GM10847 (cell line): ENCODE data around the gene PODNL1.

Experiments
- POLR2A ChIP-seq: IDR thresholded peaks from 2 replicates; pipeline ENCODE4 v1.6.1; 2011; ENCODE audit not compliant: insufficient read length; ENCODE audit errors: extremely low read depth

PODNL1 gene

DNA sequence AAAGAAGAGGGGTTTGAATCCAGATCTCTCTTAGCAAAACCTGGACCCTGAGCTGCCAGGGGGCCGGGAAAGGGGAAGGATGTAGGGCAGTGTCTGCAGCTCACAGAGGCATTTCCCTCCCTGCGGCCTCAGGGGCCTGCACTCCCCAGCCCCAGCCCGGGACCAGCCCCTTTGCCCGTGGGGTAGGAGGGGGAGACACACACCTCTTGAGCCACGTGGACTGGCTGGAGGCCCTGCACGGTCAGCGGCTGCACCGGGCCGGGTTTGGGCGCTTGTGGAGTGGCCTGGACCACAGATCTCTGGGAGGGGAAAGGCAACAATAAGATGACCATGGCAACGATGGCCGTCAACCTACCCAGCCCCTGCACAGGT is 41.0 kb upstream of the PODNL1 start:
- TF ChIP-seq POLR2A = no peak

DNA sequence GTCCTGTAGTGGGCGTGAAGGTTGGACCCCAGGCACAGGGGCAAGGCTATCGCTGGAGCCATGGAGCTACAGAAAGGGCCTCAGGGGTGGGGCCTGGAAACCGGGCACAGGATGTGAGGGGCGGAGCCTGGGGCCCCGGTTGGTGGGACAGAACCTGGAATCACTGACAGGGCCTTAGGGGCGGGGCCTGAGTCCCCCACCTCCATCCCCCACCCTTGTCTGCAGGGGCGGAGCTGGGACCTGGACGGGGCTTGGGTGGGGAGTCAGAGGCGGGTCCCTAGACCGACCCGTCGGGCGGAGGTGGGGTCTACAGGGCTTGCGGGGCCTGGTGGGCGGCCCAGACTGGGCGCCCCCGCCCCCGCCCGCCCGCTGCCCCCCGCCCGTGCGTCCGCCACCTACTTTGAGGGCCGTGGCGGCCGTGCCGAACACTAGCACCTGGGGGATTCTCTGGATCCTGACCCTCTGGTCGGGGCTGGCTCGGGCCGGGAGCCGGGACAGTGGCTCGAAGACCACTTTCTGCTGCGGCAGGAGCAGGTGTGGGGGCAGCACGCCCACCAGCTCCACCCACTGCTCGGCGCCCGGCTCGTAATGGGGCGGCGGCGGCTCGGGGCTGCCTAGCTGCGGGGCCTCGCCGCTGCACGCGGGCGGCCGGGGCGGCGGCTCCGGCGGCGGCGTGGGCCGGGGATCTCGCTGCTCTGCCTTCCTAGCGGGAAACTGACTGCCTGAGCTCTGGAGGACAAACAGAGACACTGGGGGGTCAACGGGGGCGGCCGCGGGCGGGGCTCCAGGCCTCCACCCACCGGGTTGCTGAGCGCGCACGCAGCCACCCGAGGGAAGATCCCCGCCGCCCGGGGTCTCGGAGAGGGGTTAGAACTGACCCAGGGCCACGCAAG is 40.4 kb upstream of the PODNL1 start:
- no peak for TF ChIP-seq POLR2A

DNA sequence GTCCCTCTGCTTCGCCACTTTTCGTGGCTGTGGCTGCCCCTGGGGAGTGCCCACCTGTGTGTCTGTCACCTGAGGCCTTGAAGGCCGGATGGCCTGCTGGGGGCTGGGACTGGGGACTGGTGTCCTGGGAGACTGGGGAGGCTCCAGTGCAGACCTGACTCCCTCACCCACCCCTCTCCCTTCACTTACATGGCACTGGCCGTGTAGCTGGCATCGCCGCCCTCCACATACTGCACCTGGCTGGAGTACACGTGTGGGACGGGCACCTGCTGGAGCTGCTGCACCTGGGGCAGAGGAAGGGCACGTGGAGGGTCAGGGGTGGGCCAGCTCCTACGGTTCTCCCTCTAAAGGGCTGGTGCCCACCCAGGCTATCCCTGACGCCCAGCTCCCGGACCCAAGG is 39.6 kb upstream of the PODNL1 start:
- no peak for TF ChIP-seq POLR2A

- no peak for TF ChIP-seq POLR2A
Measured at GRCh38 chr19:13976446-13976845, 38.2 kb upstream of the PODNL1 start.

GRCh38 chr19:13975870-13976269 is 37.7 kb upstream of the PODNL1 start:
- no peak for TF ChIP-seq POLR2A

DNA sequence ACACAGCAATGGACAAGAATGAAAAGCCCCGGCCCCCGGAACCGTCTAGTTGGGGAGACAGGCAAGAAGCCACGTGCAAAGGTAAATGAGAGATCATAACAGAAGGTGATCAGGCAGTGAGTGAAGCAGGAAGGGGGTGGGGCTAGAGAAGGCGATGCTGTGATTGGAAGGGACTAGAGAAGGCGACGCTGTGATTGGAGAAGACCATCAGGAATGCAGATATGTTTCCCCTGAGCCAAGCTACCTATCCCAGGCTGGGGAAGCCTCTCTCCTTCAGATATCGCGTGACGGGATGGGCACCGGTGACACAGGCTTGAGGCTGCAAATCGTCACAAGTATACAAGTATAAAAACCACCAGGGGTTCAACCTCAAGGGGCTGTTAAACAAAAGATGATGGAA is 35.9 kb upstream of the PODNL1 start:
- no peak for TF ChIP-seq POLR2A

GRCh38 chr19:13972368-13973155 is 34.3 kb upstream of the PODNL1 start:
- no peak for TF ChIP-seq POLR2A

DNA sequence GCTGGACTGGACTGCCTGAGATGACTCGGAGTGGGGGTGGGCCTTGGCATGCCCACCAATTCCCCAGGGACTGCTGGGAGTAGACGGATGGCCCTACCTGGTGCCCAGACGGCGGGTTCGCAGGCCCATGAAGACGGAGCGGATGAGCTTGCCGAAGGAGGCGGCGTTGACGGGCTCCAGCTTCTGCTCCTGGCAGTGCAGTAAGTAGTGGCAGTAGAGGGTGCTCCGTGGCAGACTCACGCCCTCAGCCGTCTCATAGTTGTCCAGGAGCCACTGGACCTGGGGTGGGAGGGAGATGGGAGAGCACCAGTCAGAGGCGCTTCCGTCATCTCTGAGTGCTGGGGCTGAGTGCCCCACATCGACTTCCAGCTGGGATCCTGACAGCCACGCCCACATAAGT is 31.7 kb upstream of the PODNL1 start:
- no peak for TF ChIP-seq POLR2A

DNA sequence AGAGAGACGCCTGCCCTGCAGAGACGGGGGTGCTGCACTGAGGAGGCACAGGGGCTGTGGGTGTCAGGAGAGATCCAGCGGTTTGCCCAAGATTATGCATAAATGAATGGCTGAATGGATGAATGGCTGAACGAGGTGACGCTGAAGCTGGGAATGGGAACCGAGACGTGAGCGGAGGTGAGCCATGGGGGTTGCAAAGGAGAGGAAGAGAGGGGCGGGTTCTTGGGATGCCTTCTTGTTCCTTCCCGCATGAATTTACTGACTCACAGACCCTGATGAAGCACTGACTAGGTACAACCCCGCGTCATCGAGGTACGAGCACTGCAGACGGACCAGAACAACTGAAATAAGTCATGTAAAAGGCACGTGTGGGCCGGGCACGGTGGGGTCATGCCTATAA is 30.8 kb upstream of the PODNL1 start:
- TF ChIP-seq POLR2A = no peak

- no peak for TF ChIP-seq POLR2A
Measured at GRCh38 chr19:13968383-13968935, 30.2 kb upstream of the PODNL1 start.

- no peak for TF ChIP-seq POLR2A
Measured at GRCh38 chr19:13966684-13967128, 28.5 kb upstream of the PODNL1 start.

DNA sequence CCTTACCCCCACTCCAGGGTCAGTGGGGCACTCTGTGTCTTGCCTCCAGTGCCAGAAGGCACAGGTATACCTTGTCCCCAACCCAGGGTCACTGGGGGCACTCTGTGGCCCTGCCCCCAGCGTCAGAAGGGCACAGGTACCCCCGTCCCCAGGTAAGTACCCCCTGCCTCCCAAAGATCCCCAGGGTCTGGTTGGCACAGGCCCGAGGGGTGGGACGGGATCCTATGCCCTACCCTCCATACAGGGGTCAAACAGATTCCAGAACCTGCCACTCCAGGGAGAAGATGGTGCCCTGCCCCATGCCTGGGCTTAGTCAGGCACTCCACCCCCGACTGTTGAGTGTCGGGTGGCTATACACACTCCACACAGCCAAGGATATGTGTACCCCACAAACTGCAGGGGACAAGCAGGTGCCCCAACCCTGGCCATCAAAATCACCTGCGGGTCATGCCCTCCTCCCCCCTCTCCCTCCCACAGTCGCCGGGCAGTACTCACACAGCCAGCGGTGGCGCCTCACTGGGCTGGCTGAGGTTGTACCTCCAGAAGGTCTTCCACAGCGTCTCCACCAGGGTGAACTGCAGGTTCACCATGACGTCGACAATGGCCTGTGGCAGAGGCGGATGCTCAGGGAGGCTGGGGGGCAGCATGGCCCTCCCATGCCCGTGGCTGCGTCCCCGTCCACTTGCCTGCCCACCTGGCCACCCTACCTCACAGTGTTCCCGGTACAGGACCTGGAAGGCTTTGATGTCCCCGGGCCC is 27.9 kb upstream of the PODNL1 start:
- no peak for TF ChIP-seq POLR2A

GRCh38 chr19:13965377-13965896 is 27.2 kb upstream of the PODNL1 start:
- TF ChIP-seq POLR2A = no peak

GRCh38 chr19:13964776-13965175 is 26.6 kb upstream of the PODNL1 start:
- no peak for TF ChIP-seq POLR2A

GRCh38 chr19:13963603-13964105 is 25.4 kb upstream of the PODNL1 start:
- TF ChIP-seq POLR2A = no peak
